GM23248 (cell line): ENCODE measurements around the gene SLC15A1. TPM values are rescaled to one million over a fixed set of nuclear protein-coding genes. Genes with fewer than 3 reads are reported as not detected.
"Not testable (repeated sequence)": the region's sequence is repeated elsewhere in the genome, so short reads cannot be mapped to it uniquely, and the experiment has no call there.

ENCODE experiments used
- DNase-seq: peaks from one replicate; pipeline ENCODE4 v3.0.0-alpha.2; 2015
- H2AFZ ChIP-seq: fragments of 200-600 bp; sonication (generic); 2 replicates; pipeline ENCODE4 v1.6.1; 2016; ENCODE audit warnings: antibody characterized with exemption
- H3F3A ChIP-seq: fragments of 200-600 bp; sonication (generic); 2 replicates; pipeline ENCODE4 v1.6.1; 2016; ENCODE audit warnings: mild to moderate bottlenecking, antibody characterized with exemption, mixed run types; ENCODE audit not compliant: insufficient read depth
- H3K27ac ChIP-seq: fragments of 200-600 bp; sonication (generic); 2 replicates; pipeline ENCODE4 v1.5.1; 2016; ENCODE audit warnings: mild to moderate bottlenecking
- H3K27me3 ChIP-seq: fragments of 200-600 bp; sonication (generic); replicated peaks from 2 replicates; pipeline ENCODE4 v1.6.1; 2016; ENCODE audit warnings: mild to moderate bottlenecking; ENCODE audit not compliant: insufficient read depth
- H3K36me3 ChIP-seq: fragments of 200-600 bp; sonication (generic); 2 replicates; pipeline ENCODE4 v1.6.1; 2016; ENCODE audit warnings: low read depth, mild to moderate bottlenecking
- H3K4me1 ChIP-seq: fragments of 200-600 bp; sonication (generic); 2 replicates; pipeline ENCODE4 v1.6.1; 2016; ENCODE audit warnings: mild to moderate bottlenecking; ENCODE audit not compliant: insufficient read depth
- H3K4me2 ChIP-seq: fragments of 200-600 bp; sonication (generic); one replicate; pipeline ENCODE4 v1.6.1; 2016; ENCODE audit warnings: mild to moderate bottlenecking; ENCODE audit not compliant: unreplicated experiment
- H3K4me3 ChIP-seq: fragments of 200-600 bp; sonication (generic); 2 replicates; pipeline ENCODE4 v1.5.1; 2016; ENCODE audit warnings: mild to moderate bottlenecking
- H3K79me2 ChIP-seq: fragments of 200-600 bp; sonication (generic); 2 replicates; pipeline ENCODE4 v1.6.1; 2016; ENCODE audit warnings: mild to moderate bottlenecking; ENCODE audit not compliant: insufficient read depth
- H3K9ac ChIP-seq: fragments of 200-600 bp; sonication (generic); 2 replicates; pipeline ENCODE4 v1.6.1; 2016; ENCODE audit warnings: mild to moderate bottlenecking
- H3K9me2 ChIP-seq: fragments of 200-600 bp; sonication (generic); 2 replicates; pipeline ENCODE4 v1.6.1; 2016; ENCODE audit warnings: mixed run types, mild to moderate bottlenecking, moderate library complexity; ENCODE audit not compliant: insufficient read depth
- H3K9me3 ChIP-seq: fragments of 200-600 bp; sonication (generic); one replicate; pipeline ENCODE4 v1.6.1; 2017; ENCODE audit warnings: low read depth
- H4K20me1 ChIP-seq: fragments of 200-600 bp; sonication (generic); 2 replicates; pipeline ENCODE4 v1.6.0; 2016; ENCODE audit not compliant: insufficient read depth
- EZH2 ChIP-seq: fragments of 200-600 bp; sonication (generic); IDR thresholded peaks from 2 replicates; pipeline ENCODE4 v1.6.1; 2018; ENCODE audit warnings: antibody characterized with exemption, mild to moderate bottlenecking; ENCODE audit not compliant: insufficient read depth, poor library complexity, severe bottlenecking
- EZH2phosphoT487 ChIP-seq: fragments of 200-600 bp; sonication (generic); IDR thresholded peaks from 2 replicates; pipeline ENCODE4 v1.6.1; 2018; ENCODE audit warnings: antibody characterized with exemption, moderate library complexity, mild to moderate bottlenecking, low read depth; ENCODE audit not compliant: insufficient read depth
- WGBS, 2 experiments: methylation state at CpG; one replicate each; pipeline ENCODE4 v1.1.6; 2015 to 2017; ENCODE audit warnings: low lambda C conversion rate in 2 of 2, low coverage in 1 of 2; ENCODE audit errors: missing lambda C conversion rate in 2 of 2; 5-methylcytosine and 5-hydroxymethylcytosine counted together
- in situ Hi-C: fragments of 300-500 bp; cut with MboI; formaldehyde crosslinking; loops from 2 replicates; pipeline ENCODE4 v1.15.0; 2020
- polyA plus RNA-seq: library from polyadenylated mRNA; unstranded; fragments of >200 nt; fragmentation: Nextera tagmentation; extraction: Ambion mirVana; gene quantifications from 2 replicates; pipeline ENCODE4 v1.2.1, GENCODE V29; 2016
- total RNA-seq: library from RNA; depleted of rRNA; stranded (reverse); fragments of >200 nt; shearing (Covaris generic); gene quantifications from 2 replicates; pipeline ENCODE4 v1.2.3, GENCODE V29; 2014

The SLC15A1 gene
- total and polyA plus RNA-seq, 2 experiments from 2014 or later, result not detected

DNA sequence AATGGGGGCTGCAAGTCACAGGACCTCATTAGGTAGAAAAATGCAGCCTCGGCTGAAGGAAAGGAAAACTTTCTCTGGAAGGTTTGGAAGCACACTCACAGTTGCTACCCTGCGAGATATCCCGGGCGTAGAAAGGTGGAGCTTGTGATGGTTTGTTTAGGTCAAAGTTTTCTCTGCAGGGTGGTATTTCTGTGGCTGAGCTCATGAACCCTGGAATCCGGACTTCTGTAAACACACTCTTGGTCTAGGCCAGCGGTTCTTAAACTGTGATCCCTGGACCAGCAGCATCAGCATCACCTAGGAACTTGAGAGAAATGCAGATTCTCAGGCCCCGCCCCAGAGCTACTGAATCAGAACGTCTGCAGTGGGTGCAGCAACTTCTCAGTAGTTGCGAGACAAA is 3.3 kb upstream of the SLC15A1 start:
- no peaks in the 10 kb centered on the region for H3K4me1 ChIP-seq
- in situ Hi-C loops, result no loop called here

DNA sequence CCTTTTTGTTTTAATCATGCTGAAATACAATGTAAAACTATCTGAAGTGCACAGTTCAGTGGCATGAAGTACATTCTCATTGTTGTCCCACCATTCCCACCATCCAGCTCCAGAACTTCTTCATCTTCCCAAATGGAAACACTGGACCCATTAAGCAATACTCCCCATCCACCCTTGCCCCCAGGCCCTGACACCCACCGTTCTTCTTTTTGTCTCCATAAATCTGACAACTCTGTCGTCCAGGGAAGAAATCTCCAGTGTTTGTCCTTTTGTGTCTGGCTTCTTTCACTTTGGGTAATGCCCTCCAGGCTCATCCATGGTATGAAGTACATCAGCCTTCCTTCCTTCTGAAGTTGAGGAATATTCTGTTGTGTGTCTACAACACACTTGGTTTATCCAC is 2.6 kb upstream of the SLC15A1 start:
- no peak overlapping the region for H2AFZ ChIP-seq
- in situ Hi-C loops, result no loop called here
- no peak overlapping the region for H3K4me3 ChIP-seq
- H4K20me1 ChIP-seq, result no peaks in the 10 kb centered on the region
- no peak overlapping the region for H3K9ac ChIP-seq
- no peaks in the 10 kb centered on the region for H3K36me3 ChIP-seq
- H3F3A ChIP-seq, result 0 out of 2 replicates have a peak, but pooled peaks cover under 1% of the 10 kb centered on the region
- no peaks in the 10 kb centered on the region for H3K4me1 ChIP-seq
- no peaks in the 10 kb centered on the region for H3K79me2 ChIP-seq
- H3K4me2 ChIP-seq, result no peak overlapping the region
- H3K9me2 ChIP-seq, result no peaks in the 10 kb centered on the region
- H3K27ac ChIP-seq, result no peak overlapping the region
- H3K27me3 ChIP-seq, result peaks cover 49% of the 10 kb centered on the region
- no peak for TF ChIP-seq EZH2phosphoT487
- TF ChIP-seq EZH2, result no peak
- no peak for DNase-seq
- WGBS, 2 experiments, result 81% methylated on average over 2 of the region's 2 CpGs
- no peaks in the 10 kb centered on the region for H3K9me3 ChIP-seq

More for the DNA sequence above, 3.3 kb upstream of the SLC15A1 start:
- H3K4me3 ChIP-seq, result no peak overlapping the region
- H3K9ac ChIP-seq, result no peak overlapping the region
- no peaks in the 10 kb centered on the region for H3K36me3 ChIP-seq
- 70 to 74% methylated on average over 9 of the region's 9 CpGs for WGBS, 2 experiments
- no peak for TF ChIP-seq EZH2
- TF ChIP-seq EZH2phosphoT487, result no peak
- H3K4me2 ChIP-seq, result no peak overlapping the region
- no peak overlapping the region for H2AFZ ChIP-seq
- no peak for DNase-seq
- no peaks in the 10 kb centered on the region for H3F3A ChIP-seq
- H3K27ac ChIP-seq, result no peak overlapping the region
- no peaks in the 10 kb centered on the region for H4K20me1 ChIP-seq
- no peaks in the 10 kb centered on the region for H3K9me2 ChIP-seq
- H3K9me3 ChIP-seq, result no peaks in the 10 kb centered on the region
- H3K27me3 ChIP-seq, result peaks cover 48% of the 10 kb centered on the region
- no peaks in the 10 kb centered on the region for H3K79me2 ChIP-seq

GRCh38 chr13:98754468-98754867 is 2.0 kb upstream of the SLC15A1 start:
- H3K4me3 ChIP-seq, in situ Hi-C loops, H3F3A ChIP-seq, H3K27ac ChIP-seq, H2AFZ ChIP-seq, H3K36me3 ChIP-seq, H3K4me2 ChIP-seq, H3K9me3 ChIP-seq, DNase-seq, H3K4me1 ChIP-seq, H3K79me2 ChIP-seq, H3K9ac ChIP-seq, H4K20me1 ChIP-seq, H3K9me2 ChIP-seq: not testable (repeated sequence)
- H3K27me3 ChIP-seq, result peaks cover 49% of the 10 kb centered on the region
- 78 to 82% methylated on average over 4 of the region's 4 CpGs for WGBS, 2 experiments

- peaks cover 49% of the 10 kb centered on the region for H3K27me3 ChIP-seq
- H3K27ac ChIP-seq, result no peak overlapping the region
- H3K9ac ChIP-seq, result no peak overlapping the region
- no peaks in the 10 kb centered on the region for H3K9me2 ChIP-seq
- H3K79me2 ChIP-seq, result no peaks in the 10 kb centered on the region
- H3F3A ChIP-seq, result peaks cover 4% of the 10 kb centered on the region; the same call in 1 of the 2 replicates
- in situ Hi-C loops, result no loop called here
- peak overlapping the region; percentile 40 for H2AFZ ChIP-seq
- WGBS, 2 experiments, result 2% methylated on average over 19 to 33 of the region's 36 CpGs
- peaks cover 5% of the 10 kb centered on the region for H3K4me1 ChIP-seq
- H4K20me1 ChIP-seq, result no peaks in the 10 kb centered on the region
- H3K9me3 ChIP-seq, result no peaks in the 10 kb centered on the region
- no peaks in the 10 kb centered on the region for H3K36me3 ChIP-seq
- peak overlapping the region; percentile 48 for H3K4me3 ChIP-seq
- peak; percentile 74 for DNase-seq
- peak; percentile 77 for TF ChIP-seq EZH2
- 0 out of 2 replicates have a peak, but pooled peaks have one; percentile 62 for TF ChIP-seq EZH2phosphoT487
- H3K4me2 ChIP-seq, result peak overlapping the region; percentile 69
These were observed 508 bp downstream of the SLC15A1 start for GRCh38 chr13:98751861-98752466.
